Stomach smooth muscle (tissue), 2 donors: ENCODE results near the gene SEMA3D.

Experiments
- H3K27ac ChIP-seq: one replicate; pipeline ENCODE4 v1.7.0; 2013; ENCODE audit warnings: mild to moderate bottlenecking, low read length, inconsistent platforms
- H3K27me3 ChIP-seq, 2 donors: one replicate each; pipeline ENCODE4 v1.7.0; 2013; ENCODE audit warnings: low read length in 2 of 2; ENCODE audit not compliant: insufficient read depth in 2 of 2, control insufficient read depth in 1 of 2
- H3K36me3 ChIP-seq, 2 donors: one replicate each; pipeline ENCODE4 v1.7.0; 2013; ENCODE audit warnings: low read length in 2 of 2; ENCODE audit not compliant: control insufficient read depth in 2 of 2, insufficient read depth in 2 of 2
- H3K4me1 ChIP-seq: one replicate; pipeline ENCODE4 v1.7.0; 2013; ENCODE audit warnings: low read length; ENCODE audit not compliant: control insufficient read depth, insufficient read depth
- H3K4me3 ChIP-seq, 2 donors: one replicate each; pipeline ENCODE4 v1.7.0; 2013; ENCODE audit warnings: low read length in 2 of 2
- H3K9ac ChIP-seq, 2 donors: one replicate each; pipeline ENCODE4 v1.7.0; 2013; ENCODE audit warnings: low read length in 2 of 2, mild to moderate bottlenecking in 1 of 2
- H3K9me3 ChIP-seq, 2 donors: one replicate each; pipeline ENCODE4 v1.7.0; 2013; ENCODE audit warnings: low read length in 2 of 2; ENCODE audit not compliant: control insufficient read depth in 2 of 2
- donor health status: healthy.
- donor health status: Pancreatic carcinoma.

The SEMA3D gene

DNA sequence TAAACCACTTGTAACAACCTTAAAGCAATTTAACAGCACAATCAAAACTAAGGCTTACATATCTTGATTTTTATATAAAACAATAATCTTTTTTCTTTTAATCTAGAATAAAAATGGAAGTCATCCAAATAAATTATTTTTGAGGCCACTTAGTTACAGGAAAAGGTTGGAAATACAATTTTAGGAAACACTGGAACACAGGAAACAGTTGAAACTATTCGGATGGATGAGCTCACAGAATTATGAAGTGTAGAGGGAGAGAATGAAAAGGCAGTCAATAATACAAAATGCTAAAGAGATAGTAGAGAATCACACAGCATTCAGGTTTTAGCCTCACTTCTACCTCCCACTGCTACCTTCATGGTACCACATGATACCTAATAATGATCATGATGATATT lies 124.2 kb downstream of the SEMA3D start:
- Histone ChIP-seq H3K9me3 (no peaks in the 10 kb centered on the region), H3K27me3 (no peaks in the 10 kb centered on the region), H3K27ac (no peak overlapping the region), H3K4me1 (no peaks in the 10 kb centered on the region), H3K36me3 (no peaks in the 10 kb centered on the region), H3K9ac (no peak overlapping the region), H3K4me3 (no peak overlapping the region)

- Histone ChIP-seq H3K36me3 (no peaks in the 10 kb centered on the region), H3K9me3 (no peaks in the 10 kb centered on the region), H3K27ac (no peak overlapping the region), H3K9ac (no peak overlapping the region), H3K27me3 (no peaks in the 10 kb centered on the region), H3K4me1 (no peaks in the 10 kb centered on the region), H3K4me3 (no peak overlapping the region)
Measured at GRCh38 chr7:85061456-85061855, 125.4 kb downstream of the SEMA3D start.

- Histone ChIP-seq H3K9me3 (no peaks in the 10 kb centered on the region), H3K4me3 (no peak overlapping the region), H3K9ac (no peak overlapping the region), H3K27me3 (no peaks in the 10 kb centered on the region), H3K36me3 (no peaks in the 10 kb centered on the region), H3K4me1 (no peaks in the 10 kb centered on the region), H3K27ac (no peak overlapping the region)
Measured at GRCh38 chr7:85060696-85061095, 126.2 kb downstream of the SEMA3D start.

DNA sequence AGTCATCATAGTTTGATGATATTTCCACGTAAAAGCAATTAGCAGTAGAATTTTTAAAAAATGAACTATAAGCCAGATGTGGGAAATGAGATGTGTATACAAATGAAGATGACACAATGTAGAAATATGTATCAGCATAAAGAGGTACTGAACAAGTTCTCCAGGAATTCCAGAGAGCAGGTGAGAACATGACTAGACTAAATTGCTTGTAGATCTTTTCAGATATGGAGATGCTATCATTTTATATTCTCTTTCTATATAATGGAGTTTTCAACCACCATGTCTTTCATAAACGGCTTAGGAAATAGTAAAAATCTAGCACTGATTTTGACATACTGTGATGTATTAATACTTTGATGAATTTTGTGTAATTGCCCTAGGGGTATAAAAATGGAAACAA lies 130.9 kb downstream of the SEMA3D start:
- no peaks in the 10 kb centered on the region for H3K4me1 ChIP-seq
- no peak overlapping the region for H3K9ac ChIP-seq
- H3K27ac ChIP-seq = no peak overlapping the region
- no peaks in the 10 kb centered on the region for H3K36me3 ChIP-seq
- no peaks in the 10 kb centered on the region for H3K27me3 ChIP-seq
- H3K4me3 ChIP-seq = no peak overlapping the region
- H3K9me3 ChIP-seq = no peaks in the 10 kb centered on the region

DNA sequence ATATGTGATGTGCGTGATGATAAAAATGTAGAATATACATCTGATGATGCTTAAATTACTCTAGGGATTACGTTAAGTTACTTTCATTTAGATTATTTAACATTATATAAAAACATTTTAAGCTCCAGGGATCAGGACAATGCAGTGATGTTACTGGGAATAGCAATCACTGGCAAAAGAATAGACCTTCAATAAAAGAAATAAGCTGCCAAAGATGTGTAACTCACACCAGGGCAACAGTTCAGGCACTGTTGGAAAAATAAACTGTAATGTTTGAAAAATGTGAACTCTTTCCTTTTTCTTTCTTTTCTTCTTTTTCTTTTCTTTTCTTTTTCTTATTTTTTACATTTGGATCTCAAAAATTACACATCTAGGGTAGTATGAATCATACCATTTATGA lies 131.7 kb downstream of the SEMA3D start:
- no peaks in the 10 kb centered on the region for H3K9me3 ChIP-seq

GRCh38 chr7:85054306-85054705 lies 132.6 kb downstream of the SEMA3D start:
- H3K4me3 ChIP-seq = no peak overlapping the region
- no peaks in the 10 kb centered on the region for H3K36me3 ChIP-seq
- no peak overlapping the region for H3K27ac ChIP-seq
- H3K9ac ChIP-seq = no peak overlapping the region
- H3K9me3 ChIP-seq = no peaks in the 10 kb centered on the region
- no peaks in the 10 kb centered on the region for H3K4me1 ChIP-seq
- no peaks in the 10 kb centered on the region for H3K27me3 ChIP-seq

More for the DNA sequence above, 131.7 kb downstream of the SEMA3D start:
- H3K27ac ChIP-seq = no peak overlapping the region
- H3K4me3 ChIP-seq = no peak overlapping the region
- H3K36me3 ChIP-seq = no peaks in the 10 kb centered on the region
- no peaks in the 10 kb centered on the region for H3K27me3 ChIP-seq
- no peaks in the 10 kb centered on the region for H3K4me1 ChIP-seq
- no peak overlapping the region for H3K9ac ChIP-seq

GRCh38 chr7:85052894-85053293 lies 134.0 kb downstream of the SEMA3D start:
- Histone ChIP-seq H3K27ac (no peak overlapping the region), H3K9ac (no peak overlapping the region), H3K36me3 (no peaks in the 10 kb centered on the region), H3K4me1 (no peaks in the 10 kb centered on the region), H3K4me3 (no peak overlapping the region), H3K27me3 (no peaks in the 10 kb centered on the region), H3K9me3 (no peaks in the 10 kb centered on the region)

GRCh38 chr7:85052056-85052737 lies 134.7 kb downstream of the SEMA3D start:
- no peak overlapping the region for H3K4me3 ChIP-seq
- no peaks in the 10 kb centered on the region for H3K4me1 ChIP-seq
- no peaks in the 10 kb centered on the region for H3K9me3 ChIP-seq
- no peaks in the 10 kb centered on the region for H3K36me3 ChIP-seq
- no peaks in the 10 kb centered on the region for H3K27me3 ChIP-seq
- no peak overlapping the region for H3K9ac ChIP-seq
- H3K27ac ChIP-seq = no peak overlapping the region

DNA sequence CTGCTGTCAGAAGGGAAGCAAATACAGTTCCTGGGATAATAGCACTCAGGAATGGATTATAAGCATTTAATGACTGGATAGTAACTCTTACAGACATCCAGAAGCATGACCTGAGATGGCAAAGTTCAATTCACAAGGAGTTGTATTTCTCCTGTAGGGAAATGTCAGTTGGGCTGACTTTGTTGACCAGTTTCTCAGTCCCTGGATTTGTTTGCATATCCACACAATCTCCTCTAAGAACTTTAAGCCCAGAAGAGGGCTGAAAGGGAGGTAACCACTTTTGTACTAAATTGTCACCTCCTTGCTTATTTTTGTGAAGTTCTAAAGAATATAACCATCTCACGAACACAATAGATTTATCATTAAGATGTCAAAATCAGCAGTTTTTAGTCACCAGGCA lies 140.3 kb downstream of the SEMA3D start:
- H3K4me1 ChIP-seq = no peaks in the 10 kb centered on the region
- H3K4me3 ChIP-seq = no peak overlapping the region
- no peaks in the 10 kb centered on the region for H3K36me3 ChIP-seq
- H3K27me3 ChIP-seq = no peaks in the 10 kb centered on the region
- H3K9me3 ChIP-seq = no peaks in the 10 kb centered on the region
- no peak overlapping the region for H3K27ac ChIP-seq
- H3K9ac ChIP-seq = no peak overlapping the region

GRCh38 chr7:85041605-85042216 lies 145.1 kb downstream of the SEMA3D start:
- H3K27me3 ChIP-seq = no peaks in the 10 kb centered on the region
- H3K9me3 ChIP-seq = no peaks in the 10 kb centered on the region
- H3K27ac ChIP-seq = no peak overlapping the region
- H3K9ac ChIP-seq = no peak overlapping the region
- H3K4me3 ChIP-seq = no peak overlapping the region
- H3K36me3 ChIP-seq = no peaks in the 10 kb centered on the region
- no peaks in the 10 kb centered on the region for H3K4me1 ChIP-seq

- Histone ChIP-seq H3K9ac (no peak overlapping the region), H3K9me3 (no peaks in the 10 kb centered on the region), H3K27me3 (no peaks in the 10 kb centered on the region), H3K4me1 (no peaks in the 10 kb centered on the region), H3K36me3 (no peaks in the 10 kb centered on the region), H3K27ac (no peak overlapping the region), H3K4me3 (no peak overlapping the region)
Measured at GRCh38 chr7:85039196-85039923, 147.5 kb downstream of the SEMA3D start.
